Heart right ventricle (tissue), 16 donors: Measurements from ENCODE around the gene SLC27A4. TPM values are rescaled to one million over a fixed set of nuclear protein-coding genes. Genes with fewer than 3 reads are reported as not detected.

Experiments
- ATAC-seq, 8 donors: fragments of 200-7000 bp; cut with Tn5 transposase; one replicate each; pipeline ENCODE4 v1.9.1; 2020; ENCODE audit warnings: mild to moderate bottlenecking in 8 of 8, moderate library complexity in 8 of 8, moderate number of reproducible peaks in 1 of 8
- DNase-seq, 2 donors: peaks; one replicate each; pipeline ENCODE4 v3.0.0-alpha.2; 2020
- H3K27ac ChIP-seq, 10 donors: fragments of 200-600 bp; sonication (generic) in 2 of 10; one replicate each; pipeline versions ENCODE4 v1.5.0 to v1.8.0; 2020 to 2022; ENCODE audit warnings: mild to moderate bottlenecking in 3 of 10
- H3K27me3 ChIP-seq, 7 donors: fragments of 200-600 bp; one replicate each; pipeline ENCODE4 v1.8.0; 2021 to 2022; ENCODE audit warnings: mild to moderate bottlenecking in 2 of 7
- H3K36me3 ChIP-seq, 9 donors: fragments of 200-600 bp; sonication (generic) in 1 of 9; one replicate each; pipeline versions ENCODE4 v1.5.0 to v1.8.0; 2020 to 2022; ENCODE audit warnings: mild to moderate bottlenecking in 2 of 9
- H3K4me1 ChIP-seq, 9 donors: fragments of 200-600 bp; sonication (generic) in 1 of 9; one replicate each; pipeline versions ENCODE4 v1.5.0 to v1.8.0; 2020 to 2022; ENCODE audit warnings: mild to moderate bottlenecking in 4 of 9
- H3K4me3 ChIP-seq, 10 donors: fragments of 200-600 bp; sonication (generic) in 2 of 10; one replicate each; pipeline versions ENCODE4 v1.5.0 to v1.8.0; 2020 to 2022; ENCODE audit warnings: mild to moderate bottlenecking in 7 of 10, moderate library complexity in 2 of 10
- H3K9me3 ChIP-seq, 11 donors: fragments of 200-600 bp in 10 of 11; sonication (generic) in 2 of 11; one replicate each; pipeline versions ENCODE4 v1.5.0 to v1.8.0; 2013 to 2022; ENCODE audit warnings: mild to moderate bottlenecking in 2 of 11, control low read depth in 1 of 11, moderate library complexity in 1 of 11
- CTCF ChIP-seq, 9 donors: fragments of 200-600 bp; sonication (generic) in 2 of 9; IDR thresholded peaks; one replicate each; pipeline versions ENCODE4 v1.5.0 to v1.8.0; 2021 to 2022; ENCODE audit warnings: antibody characterized with exemption in 9 of 9, mild to moderate bottlenecking in 5 of 9, moderate library complexity in 1 of 9
- WGBS, 2 donors: extraction: QIAGEN DNeasy Blood & Tissue Kit; methylation state at CpG; one replicate each; pipeline ENCODE4 v1.1.7; 2013; ENCODE audit warnings: inconsistent platforms in 1 of 2; 5-methylcytosine and 5-hydroxymethylcytosine counted together
- intact Hi-C, 10 donors: fragments of 100-400 bp; cut with DNase I; formaldehyde crosslinking; loops; one replicate each; pipeline versions ENCODE4 v1.11.1 to v1.14.2; 2022
- polyA plus RNA-seq, 2 donors: library from polyadenylated mRNA; stranded (reverse); fragments of 200-250 nt; gene quantifications; one replicate each; pipeline ENCODE4 v1.2.3, GENCODE V29; 2013
- total RNA-seq, 10 donors: library from RNA; stranded (reverse); fragmentation: NEBNext Ultra II Directional in 3 of 10; extraction: Animal tissue kit (Norgen Biotek cat#: 25700) in 3 of 10; gene quantifications; one replicate each; pipeline versions ENCODE4 v1.2.1 to v1.2.4, GENCODE V29; 2021 to 2023
- donor health status: Arrhythmogenic right ventricular cardiomyopathy.
- donor health status: ischemic (EF 13 %, LVEDD 7.1; RV severe dilation, severe dysfunction).
- donor health status: healthy with polysubstance abuse.
- donor health status: DM: no; HTN: yes; CAD: no.
- donor health status: DM: no; HTN: no; CAD: no.
- donor health status: ischemic (EF 25% LVEDD 6.9; RV normal size, moderate dysfunction).
- donor health status: ischemic (EF 25% LVEDD 5.7; RV mildly dilated, moderate dysfunction).
- donor health status: healthy.
- donor health status: DM: yes; HTN: yes; CAD: no.
- donor health status: Ischemic cardiomyopathy.
- donor health status: ischemic (EF 35%, LVEDD 5.7; RV mildly dilated, moderate dysfunction).
- donor health status: nonischemic (EF 11% LVEDD 7.7; RV severe dilation, severe dysfunction).
- donor health status: DM: yes; HTN: yes; CAD: no.
- donor health status: PGD.
- donor health status: ischemic (EF 29% LVEDD 5.4; RV normal size, mild dysfunction).
- donor health status: nonischemic (EF 23%, LVEDD 6.1; RV moderate dilation, normal function).

SLC27A4 gene
- total and polyA plus RNA-seq, 12 donors = 10.0 to 37.2 (median 17.7) TPM

- no peaks in the 10 kb centered on the region for H3K9me3 ChIP-seq
- TF ChIP-seq CTCF (IDR thresholded peaks at IDR 0.05) = no peak
- peak; percentile 38 to 53 for DNase-seq
- intact Hi-C loops = no loop called here
- H3K27ac ChIP-seq = peak overlapping the region in 9 of 10 donors; percentile 40 to 82 (median 74)
- H3K4me3 ChIP-seq = no peak overlapping the region
- H3K36me3 ChIP-seq = peaks cover 0 to 86% (median 37%) of the 10 kb centered on the region in 9 donors
- H3K4me1 ChIP-seq = peaks cover 0 to 14% (median 7%) of the 10 kb centered on the region in 9 donors
- 37 to 47% methylated on average over 10 of the region's 10 CpGs for WGBS, 2 donors
- no peaks in the 10 kb centered on the region for H3K27me3 ChIP-seq
- ATAC-seq = peak; percentile 65 to 93 (median 84)
Measured at GRCh38 chr9:128310461-128310860, 29.9 kb upstream of the SLC27A4 start.

- no peak overlapping the region for H3K27ac ChIP-seq
- ATAC-seq = no peak
- no peak for DNase-seq
- no peaks in the 10 kb centered on the region for H3K9me3 ChIP-seq
- 97 to 99% methylated on average over 4 of the region's 4 CpGs for WGBS, 2 donors
- peaks cover 0 to 96% (median 37%) of the 10 kb centered on the region in 9 donors for H3K36me3 ChIP-seq
- H3K4me1 ChIP-seq = peaks cover 0 to 14% (median 7%) of the 10 kb centered on the region in 9 donors
- H3K27me3 ChIP-seq = no peaks in the 10 kb centered on the region
- TF ChIP-seq CTCF (IDR thresholded peaks at IDR 0.05) = no peak
- intact Hi-C loops = no loop called here
- H3K4me3 ChIP-seq = no peak overlapping the region
Measured at GRCh38 chr9:128314697-128315096, 25.6 kb upstream of the SLC27A4 start.

- Histone ChIP-seq H3K27ac (no peak overlapping the region), H3K27me3 (no peaks in the 10 kb centered on the region), H3K4me3 (no peak overlapping the region), H3K36me3 (peaks cover 0 to 90% (median 28%) of the 10 kb centered on the region in 9 donors), H3K9me3 (no peaks in the 10 kb centered on the region), H3K4me1 (peaks cover 1 to 5% (median 3%) of the 10 kb centered on the region in 9 donors)
- no peak for DNase-seq
- 68 to 75% methylated on average over 9 of the region's 9 CpGs for whole genome bisulfite sequencing, 2 donors
- intact Hi-C loops = no loop called here
- TF ChIP-seq CTCF (IDR thresholded peaks at IDR 0.05) = no peak
- ATAC-seq = no peak
Measured at GRCh38 chr9:128316421-128316820, 23.9 kb upstream of the SLC27A4 start.

GRCh38 chr9:128317629-128318028 is 22.7 kb upstream of the SLC27A4 start:
- no peak for ATAC-seq
- intact Hi-C loops = no loop called here
- Histone ChIP-seq H3K4me1 (peaks cover 5 to 9% (median 9%) of the 10 kb centered on the region in 9 donors), H3K27me3 (no peaks in the 10 kb centered on the region), H3K4me3 (no peak overlapping the region), H3K36me3 (peaks cover 0 to 82% (median 28%) of the 10 kb centered on the region in 9 donors), H3K27ac (no peak overlapping the region), H3K9me3 (no peaks in the 10 kb centered on the region)
- 71 to 92% methylated on average over 2 of the region's 2 CpGs for WGBS, 2 donors
- no peak for DNase-seq
- no peak for TF ChIP-seq CTCF (IDR thresholded peaks at IDR 0.05)
